ENCODE measurements around the gene PODXL. TPM values are rescaled to one million over a fixed set of nuclear protein-coding genes. Genes with fewer than 3 reads are reported as not detected.

The PODXL gene
- total and polyA plus RNA-seq, 2 donors (not counting 3 experiments of a cell fraction or from before 2014, with no cell fraction given), result 86.4 to 156 TPM

GRCh38 chr7:131482800-131483199 lies 73.6 kb downstream of the PODXL start:
- Histone ChIP-seq H3K4me2 (ENCODE audit: insufficient read depth, low read length) (no peak overlapping the region), H3K27ac (ENCODE audit: insufficient read depth, low read depth, low read length) (no peak overlapping the region), H3K79me2 (ENCODE audit: control insufficient read depth, insufficient read depth, low read length) (no peaks in the 10 kb centered on the region), H3K36me3 (ENCODE audit: control insufficient read depth in 2 of 2, extremely low read depth in 1 of 2, insufficient read depth in 2 of 2, low read length in 2 of 2) (no peaks in the 10 kb centered on the region), H3K9ac (replicated peaks; ENCODE audit: extremely low read depth, insufficient read depth, low read length) (no peak overlapping the region), H2AFZ (ENCODE audit: low read depth, low read length) (no peak overlapping the region), H3K9me3 (replicated peaks; ENCODE audit: control insufficient read depth, insufficient read depth, low read length) (no peaks in the 10 kb centered on the region), H3K27me3 (ENCODE audit: control insufficient read depth in 2 of 2, insufficient read depth in 2 of 2, low read length in 2 of 2) (no peaks in the 10 kb centered on the region), H3K4me1 (ENCODE audit: control insufficient read depth, extremely low read depth, insufficient read depth, low read length) (peaks cover 50% of the 10 kb centered on the region), H4K20me1 (replicated peaks; ENCODE audit: control insufficient read depth, extremely low read depth, insufficient read depth, low read length) (no peaks in the 10 kb centered on the region), H3K9me1 (replicated peaks; ENCODE audit: control insufficient read depth, extremely low read depth, insufficient read depth, low read length) (no peaks in the 10 kb centered on the region), H3K4me3 (replicated peaks in 1 of 3; ENCODE audit: insufficient read depth in 1 of 3, low read depth in 1 of 3, low read length in 3 of 3) (no peak overlapping the region)
- POLR2A ChIA-PET, result no interaction called here
- CTCF ChIA-PET, result interaction anchor here (2.7 kb wide), 1 partner anchor 10 kb away, joined by 8 read pairs; no protein-coding TSS in a partner anchor
- DNase-seq (ENCODE audit: low read depth, low spot score), result no peak
- FAIRE-seq, result no peak
- TF ChIP-seq JUN (IDR thresholded peaks at IDR 0.05; ENCODE audit: borderline replicate concordance, insufficient read depth, insufficient read length, low read depth) (no peak), GATA2 (IDR thresholded peaks at IDR 0.05; ENCODE audit: insufficient read depth, insufficient read length, low read depth, low read length) (no peak), EZH2 (IDR thresholded peaks at IDR 0.05; ENCODE audit: borderline replicate concordance, low read depth, low read length, severe bottlenecking) (no peak), POLR2A (IDR thresholded peaks at IDR 0.05; ENCODE audit: low read depth, low read length) (no peak), FOS (IDR thresholded peaks at IDR 0.05; ENCODE audit: borderline replicate concordance, insufficient read depth, low read length) (no peak), POLR2AphosphoS5 (IDR thresholded peaks at IDR 0.05; ENCODE audit: insufficient read depth, low read depth, low read length) (no peak), MYC (IDR thresholded peaks at IDR 0.05; ENCODE audit: low read depth, low read length) (no peak)
- TF ChIP-seq, protein P1, sequence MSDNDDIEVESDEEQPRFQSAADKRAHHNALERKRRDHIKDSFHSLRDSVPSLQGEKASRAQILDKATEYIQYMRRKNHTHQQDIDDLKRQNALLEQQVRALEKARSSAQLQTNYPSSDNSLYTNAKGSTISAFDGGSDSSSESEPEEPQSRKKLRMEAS (IDR thresholded peaks at IDR 0.05; ENCODE audit: insufficient read depth, insufficient read length), result no peak
- TF ChIP-seq, protein P2, sequence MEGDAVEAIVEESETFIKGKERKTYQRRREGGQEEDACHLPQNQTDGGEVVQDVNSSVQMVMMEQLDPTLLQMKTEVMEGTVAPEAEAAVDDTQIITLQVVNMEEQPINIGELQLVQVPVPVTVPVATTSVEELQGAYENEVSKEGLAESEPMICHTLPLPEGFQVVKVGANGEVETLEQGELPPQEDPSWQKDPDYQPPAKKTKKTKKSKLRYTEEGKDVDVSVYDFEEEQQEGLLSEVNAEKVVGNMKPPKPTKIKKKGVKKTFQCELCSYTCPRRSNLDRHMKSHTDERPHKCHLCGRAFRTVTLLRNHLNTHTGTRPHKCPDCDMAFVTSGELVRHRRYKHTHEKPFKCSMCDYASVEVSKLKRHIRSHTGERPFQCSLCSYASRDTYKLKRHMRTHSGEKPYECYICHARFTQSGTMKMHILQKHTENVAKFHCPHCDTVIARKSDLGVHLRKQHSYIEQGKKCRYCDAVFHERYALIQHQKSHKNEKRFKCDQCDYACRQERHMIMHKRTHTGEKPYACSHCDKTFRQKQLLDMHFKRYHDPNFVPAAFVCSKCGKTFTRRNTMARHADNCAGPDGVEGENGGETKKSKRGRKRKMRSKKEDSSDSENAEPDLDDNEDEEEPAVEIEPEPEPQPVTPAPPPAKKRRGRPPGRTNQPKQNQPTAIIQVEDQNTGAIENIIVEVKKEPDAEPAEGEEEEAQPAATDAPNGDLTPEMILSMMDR (IDR thresholded peaks at IDR 0.05; ENCODE audit: extremely low read depth in 1 of 2, insufficient read depth in 1 of 2, low read depth in 1 of 2, low read length in 2 of 2), result no peak
- intact Hi-C loops (cut with micrococcal nuclease) (loop anchor here (10.0 kb wide), 1 partner anchor 588 kb away; no protein-coding TSS in a partner anchor), dilution Hi-C loops (cut with MboI; ENCODE audit: extremely low pct_ligation_motif_present, low sequenced_read_pairs) (no loop called here)
- BruUV-seq (replicated peaks), result no TSS peak

All from endothelial cell of umbilical vein (primary cell).